Measurements from ENCODE around the gene FGGY. TPM values are rescaled to one million over a fixed set of nuclear protein-coding genes. Genes with fewer than 3 reads are reported as not detected.

Gene FGGY
- total and polyA plus RNA-seq, 11 donors: 7.2 to 42.9 (median 32.0) TPM

- no peak for TF ChIP-seq CTCF (IDR thresholded peaks at IDR 0.05)
- TF ChIP-seq POLR2A (IDR thresholded peaks at IDR 0.05): no peak
- WGBS, 4 donors: 94 to 98% (median 95%) methylated on average over 7 of the region's 7 CpGs
- H3K4me3 ChIP-seq: no peak overlapping the region
- intact Hi-C loops (cut with DNase I): loop anchor here in 9 of 10 donors (5.0 to 10.0 kb wide), 8 partner anchors 246 to 916 kb away; partner anchors contain the start of genes FGGY (in 5 of the 9) and JUN (in 1 of the 9)
- H3K27ac ChIP-seq: peak overlapping the region in 3 of 12 donors; percentile 22 to 32 (median 29)
- H3K4me1 ChIP-seq: peaks cover 0 to 38% (median 6%) of the 10 kb centered on the region in 12 donors
- no peak for DNase-seq
- no peak for ATAC-seq
- H3K27me3 ChIP-seq: no peaks in the 10 kb centered on the region
- H3K9me3 ChIP-seq: no peaks in the 10 kb centered on the region
- H3K36me3 ChIP-seq: no peaks in the 10 kb centered on the region
Measured at GRCh38 chr1:59690171-59690930, 393.5 kb downstream of the FGGY start.

GRCh38 chr1:59691261-59691660 is 394.4 kb downstream of the FGGY start:
- H3K4me3 ChIP-seq: no peak overlapping the region
- H3K27ac ChIP-seq: peak overlapping the region in 10 of 12 donors; percentile 6 to 56 (median 32)
- DNase-seq: peak in 3 of 5 donors; percentile 31 to 68 (median 46)
- peaks cover 0 to 33% (median 4%) of the 10 kb centered on the region in 12 donors for H3K4me1 ChIP-seq
- intact Hi-C loops (cut with DNase I): loop anchor here in 9 of 10 donors (5.0 to 10.0 kb wide), 8 partner anchors 246 to 916 kb away; partner anchors contain the start of genes FGGY (in 5 of the 9) and JUN (in 1 of the 9)
- no peaks in the 10 kb centered on the region for H3K36me3 ChIP-seq
- H3K27me3 ChIP-seq: no peaks in the 10 kb centered on the region
- no peaks in the 10 kb centered on the region for H3K9me3 ChIP-seq
- TF ChIP-seq POLR2A (IDR thresholded peaks at IDR 0.05): no peak
- TF ChIP-seq CTCF (IDR thresholded peaks at IDR 0.05): no peak
- peak; percentile 68 to 89 (median 80) for ATAC-seq
- WGBS, 4 donors: 60 to 74% (median 67%) methylated on average over 4 of the region's 4 CpGs

- Histone ChIP-seq H3K4me1 (peaks cover 0 to 44% (median 4%) of the 10 kb centered on the region in 12 donors), H3K27me3 (no peaks in the 10 kb centered on the region), H3K27ac (no peak overlapping the region), H3K9me3 (no peaks in the 10 kb centered on the region), H3K4me3 (no peak overlapping the region), H3K36me3 (no peaks in the 10 kb centered on the region)
- intact Hi-C loops (cut with DNase I): loop anchor here in 9 of 10 donors (5.0 to 10.0 kb wide), 8 partner anchors 248 to 918 kb away; partner anchors contain the start of genes FGGY (in 5 of the 9) and JUN (in 1 of the 9)
- TF ChIP-seq POLR2A (IDR thresholded peaks at IDR 0.05) (no peak), CTCF (IDR thresholded peaks at IDR 0.05) (no peak)
- DNase-seq (peak in 1 of 5 donors; percentile 30), ATAC-seq (peak in 3 of 4 donors; percentile 37 to 69 (median 60))
- WGBS, 4 donors: 55 to 69% (median 61%) methylated on average over 5 of the region's 5 CpGs
Measured at GRCh38 chr1:59692591-59692990, 395.7 kb downstream of the FGGY start.

- Histone ChIP-seq H3K4me1 (peaks cover 0 to 52% (median 4%) of the 10 kb centered on the region in 12 donors), H3K9me3 (no peaks in the 10 kb centered on the region), H3K36me3 (no peaks in the 10 kb centered on the region), H3K27ac (no peak overlapping the region), H3K4me3 (no peak overlapping the region), H3K27me3 (no peaks in the 10 kb centered on the region)
- WGBS, 4 donors: 83 to 88% (median 86%) methylated on average over 5 of the region's 5 CpGs
- intact Hi-C loops (cut with DNase I): loop anchor here in 9 of 10 donors (5.0 to 10.0 kb wide), 8 partner anchors 249 to 919 kb away; partner anchors contain the start of genes FGGY (in 5 of the 9) and JUN (in 1 of the 9)
- no peak for ATAC-seq
- DNase-seq: no peak
- no peak for TF ChIP-seq POLR2A (IDR thresholded peaks at IDR 0.05)
- TF ChIP-seq CTCF (IDR thresholded peaks at IDR 0.05): no peak
Measured at GRCh38 chr1:59693406-59693805, 396.5 kb downstream of the FGGY start.
